HG03460 (cell line): Measurements from ENCODE around the gene IGSF6.

Experiments
- ATAC-seq: cut with Tn5 transposase; IDR thresholded peaks from one replicate; pipeline ENCODE4 v1.9.1; 2021; ENCODE audit not compliant: unreplicated experiment

Gene IGSF6

DNA sequence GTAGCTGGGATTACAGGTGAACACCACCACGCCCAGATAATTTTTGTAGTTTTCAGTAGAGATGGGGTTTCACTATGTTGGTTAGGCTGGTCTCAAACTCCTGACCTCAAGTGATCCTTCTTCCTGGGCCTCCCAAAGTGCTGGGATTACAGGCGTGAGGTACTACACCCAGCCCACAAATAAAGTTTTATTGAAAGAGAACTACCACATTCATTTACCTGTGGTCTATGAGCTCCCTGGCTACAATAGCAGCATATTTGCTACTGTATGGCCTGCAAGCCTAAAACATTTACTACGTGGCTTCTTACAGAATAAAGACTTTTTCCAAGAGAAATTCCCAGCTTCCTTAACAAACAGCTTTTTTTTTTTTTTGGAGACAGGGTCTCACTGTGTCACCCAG, 49.6 kb downstream of the IGSF6 start:
- ATAC-seq = no peak

DNA sequence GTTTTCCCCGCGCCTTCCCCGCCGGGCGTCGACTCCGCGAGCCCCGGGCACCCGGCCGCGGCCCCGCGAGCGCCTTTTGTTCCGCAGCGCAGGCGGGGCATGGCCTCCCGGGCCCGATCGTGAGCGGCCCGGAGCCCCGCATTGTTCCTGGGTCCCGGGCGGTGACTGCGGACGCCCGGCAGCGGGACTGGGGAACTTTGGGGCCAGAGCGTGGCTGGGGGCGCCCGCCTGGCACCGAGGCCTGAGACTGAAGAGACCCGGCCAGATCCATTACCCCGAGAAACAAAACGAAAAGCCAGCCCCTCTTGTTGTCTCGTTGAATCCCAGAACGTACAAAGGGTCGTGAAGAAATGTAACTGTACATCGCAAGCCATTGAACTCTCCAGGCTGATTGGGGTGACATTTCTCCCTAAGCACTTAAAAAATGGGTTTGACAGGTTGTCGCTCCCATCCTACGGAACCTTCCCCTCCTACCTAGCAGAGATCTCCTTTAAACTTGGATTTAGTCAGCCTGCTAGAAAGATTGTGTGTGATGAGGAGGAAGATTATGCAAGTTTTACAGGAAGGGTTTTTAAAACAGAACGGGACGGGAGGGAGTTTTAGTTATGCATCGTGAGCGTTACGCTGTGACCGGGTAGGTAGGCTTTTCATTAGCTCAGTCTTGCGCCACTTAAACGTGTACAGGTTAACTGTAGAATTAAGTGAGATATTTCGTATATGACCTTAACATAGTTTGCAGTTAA, 52.2 kb downstream of the IGSF6 start:
- ATAC-seq = peak; percentile 21

DNA sequence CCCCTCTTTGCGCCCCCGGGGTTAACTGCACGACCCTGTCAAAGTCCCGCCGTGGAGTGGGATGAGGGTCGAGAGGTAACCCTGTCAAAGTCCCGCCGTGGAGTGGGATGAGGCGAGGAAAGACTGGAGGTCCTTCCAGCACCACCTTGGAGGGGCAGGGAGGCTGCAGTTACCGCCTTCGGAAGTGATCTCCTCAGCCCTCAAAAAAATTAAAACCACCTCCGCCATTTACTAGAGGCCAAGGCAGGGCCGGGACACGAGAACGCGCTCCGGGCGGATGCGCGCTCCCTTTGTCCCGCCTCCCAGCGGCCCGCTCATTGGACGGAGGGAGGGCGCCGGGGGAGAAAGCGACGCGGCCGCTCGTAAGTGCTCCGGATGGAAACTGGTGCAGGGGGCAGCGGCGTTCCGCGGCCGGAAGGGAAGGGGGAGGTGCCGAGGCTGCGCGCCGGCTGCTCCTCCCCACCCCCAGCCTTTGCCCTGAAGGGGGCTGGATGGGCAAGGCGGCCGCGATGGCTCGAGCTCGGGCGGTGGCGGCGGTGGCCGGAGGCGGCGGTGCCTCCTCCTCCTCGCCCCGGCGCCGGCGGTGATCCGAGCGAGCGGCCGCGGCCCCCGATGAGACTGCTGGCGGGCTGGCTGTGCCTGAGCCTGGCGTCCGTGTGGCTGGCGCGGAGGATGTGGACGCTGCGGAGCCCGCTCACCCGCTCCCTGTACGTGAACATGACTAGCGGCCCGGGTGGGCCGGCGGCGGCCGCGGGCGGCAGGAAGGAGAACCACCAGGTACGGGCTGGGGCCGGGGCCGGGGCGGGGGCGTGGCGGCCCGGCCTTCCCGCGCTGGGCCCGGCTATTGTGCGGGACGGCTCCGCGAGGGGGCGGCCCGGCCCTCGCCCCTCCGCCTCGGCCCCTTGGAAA, 53.0 kb downstream of the IGSF6 start, which contains the start of gene METTL9:
Gene METTL9 (plus strand): TSS at position 456 of the 909 bp plus-strand sequence. CDS start 157 bp downstream, at position 613.
- peak; percentile 85 for ATAC-seq

DNA sequence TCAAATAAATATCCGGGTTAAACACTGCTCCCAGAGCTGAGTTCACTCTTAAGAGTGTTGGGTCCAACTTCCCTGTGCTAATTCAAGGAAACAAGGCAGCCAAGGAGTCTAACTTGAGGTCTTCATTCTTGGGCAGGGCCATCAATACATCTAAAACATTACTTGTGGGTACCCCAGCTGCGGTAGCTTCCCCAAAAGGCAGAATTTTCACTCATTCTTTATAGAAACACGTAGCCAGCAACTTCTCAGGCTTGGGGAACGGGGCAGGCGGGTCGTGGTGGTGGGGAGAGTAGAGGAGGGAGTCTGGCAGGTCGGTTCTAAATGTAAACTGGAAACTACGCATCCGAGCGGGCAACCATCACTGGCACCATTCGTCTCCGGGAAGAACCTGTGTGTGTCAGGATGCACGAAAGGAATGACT, 53.7 kb downstream of the IGSF6 start:
- no peak for ATAC-seq

DNA sequence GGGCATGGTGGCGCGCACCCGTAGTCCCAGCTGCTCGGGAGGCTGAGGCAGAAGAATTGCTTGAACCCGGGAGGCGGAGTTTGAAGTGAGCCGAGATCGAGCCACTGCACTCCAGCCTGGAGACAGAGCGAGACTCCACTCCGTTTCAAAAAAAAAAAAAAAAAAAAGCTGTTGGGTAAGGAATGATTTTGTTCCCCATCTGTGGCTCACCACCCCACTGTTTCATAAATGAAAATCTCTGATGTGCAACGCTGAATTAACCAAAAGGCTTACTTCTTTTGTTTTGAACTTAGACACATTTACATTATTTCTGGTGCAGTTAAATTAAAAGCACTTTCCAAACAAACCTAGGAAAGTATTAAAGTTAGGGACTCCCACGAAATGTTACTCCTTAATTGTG, 54.2 kb downstream of the IGSF6 start:
- ATAC-seq = no peak

DNA sequence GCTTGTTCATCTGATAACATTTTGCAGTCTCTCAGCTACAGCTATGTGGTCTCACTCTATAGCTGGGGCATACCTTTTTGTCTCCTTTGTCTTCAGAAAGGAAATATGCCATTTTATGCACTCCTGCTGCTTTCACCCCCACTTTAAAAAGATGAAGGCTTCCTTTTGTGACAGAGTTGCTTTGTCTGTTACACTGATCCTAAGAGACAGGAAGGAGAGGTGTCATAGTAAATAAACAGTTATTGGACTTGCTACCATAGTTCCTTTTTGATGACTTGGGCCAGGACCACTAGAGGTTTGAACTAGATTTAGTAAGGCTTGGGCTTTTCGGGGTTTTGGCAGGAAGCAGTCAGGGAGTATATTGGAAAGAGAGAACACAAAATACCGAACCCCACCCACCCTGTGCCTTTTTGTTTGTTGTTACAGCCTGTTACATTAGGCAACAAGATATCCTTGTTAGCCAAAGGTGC, 54.8 kb downstream of the IGSF6 start:
- ATAC-seq = no peak

DNA sequence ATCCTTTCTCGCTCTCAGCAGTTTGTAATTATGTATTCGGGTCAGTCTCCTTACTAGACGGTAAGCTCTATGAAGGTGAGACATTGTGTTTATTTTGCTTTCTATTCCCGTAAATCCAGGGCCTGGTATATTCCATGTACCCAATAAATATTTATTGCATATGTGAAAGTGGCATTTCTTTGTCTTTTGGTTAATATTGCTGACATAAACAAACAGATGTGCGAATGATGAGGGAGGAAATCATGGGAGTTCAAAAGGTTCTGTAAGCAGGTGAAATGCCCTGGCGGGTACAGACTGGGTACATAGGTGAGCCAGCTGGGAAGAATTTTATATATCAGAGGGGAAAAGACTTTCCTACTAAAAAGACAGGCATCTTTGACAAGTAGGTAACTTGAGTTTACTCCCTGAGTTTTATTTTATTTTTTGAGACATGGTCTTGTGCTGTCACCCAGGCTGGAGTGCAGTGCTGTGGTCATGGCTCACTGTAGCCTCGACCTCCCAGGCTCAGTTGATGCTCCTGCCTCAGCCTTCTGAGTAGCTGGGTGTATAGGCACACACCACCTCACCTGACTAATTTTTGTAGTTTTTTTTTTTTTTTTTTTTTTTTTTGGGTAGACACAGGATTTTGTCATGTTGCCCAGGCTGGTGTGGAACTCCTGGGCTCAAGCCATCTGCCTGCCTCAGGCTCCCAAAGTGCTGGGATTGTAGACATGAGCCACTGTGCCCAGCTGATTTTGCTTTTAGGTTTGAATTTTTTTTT, 58.7 kb downstream of the IGSF6 start:
- ATAC-seq = no peak

DNA sequence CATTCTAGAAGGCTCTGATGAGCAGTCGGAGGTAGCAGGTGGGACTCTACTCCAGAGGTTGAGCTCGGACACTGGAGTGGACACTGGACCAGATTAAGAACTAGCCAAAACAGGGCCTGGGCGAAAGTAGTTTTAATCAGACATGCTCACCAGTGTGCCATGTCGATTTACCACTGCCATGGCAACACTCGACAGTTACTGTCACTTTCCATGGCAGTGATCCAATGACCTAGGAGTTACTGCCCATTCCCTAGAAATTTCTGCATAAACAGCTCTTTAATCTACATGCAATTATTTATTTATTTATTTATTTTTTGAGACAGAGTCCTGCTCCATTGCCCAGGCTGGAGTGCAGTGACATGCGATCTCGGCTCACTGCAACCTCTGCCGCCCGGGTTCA, 60.2 kb downstream of the IGSF6 start:
- ATAC-seq = no peak

DNA sequence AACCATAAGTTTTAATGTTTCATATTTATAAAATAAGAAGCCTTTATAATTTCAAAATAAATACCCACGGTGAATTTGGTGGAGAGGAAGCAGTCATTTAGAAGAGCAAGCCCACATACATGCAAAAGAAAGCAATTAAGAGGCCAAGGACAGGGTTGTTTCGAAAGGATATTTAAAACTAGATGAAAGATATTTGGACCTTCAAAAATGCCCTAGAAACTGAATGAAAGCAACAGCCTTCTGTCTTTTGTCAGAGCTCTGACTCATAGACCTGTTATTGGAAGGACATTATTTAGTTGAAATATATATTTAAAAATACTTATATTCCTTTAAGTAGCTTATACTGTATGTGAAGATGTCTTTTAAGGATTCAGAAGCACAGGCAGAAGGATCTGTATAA, 61.6 kb downstream of the IGSF6 start:
- ATAC-seq = no peak

DNA sequence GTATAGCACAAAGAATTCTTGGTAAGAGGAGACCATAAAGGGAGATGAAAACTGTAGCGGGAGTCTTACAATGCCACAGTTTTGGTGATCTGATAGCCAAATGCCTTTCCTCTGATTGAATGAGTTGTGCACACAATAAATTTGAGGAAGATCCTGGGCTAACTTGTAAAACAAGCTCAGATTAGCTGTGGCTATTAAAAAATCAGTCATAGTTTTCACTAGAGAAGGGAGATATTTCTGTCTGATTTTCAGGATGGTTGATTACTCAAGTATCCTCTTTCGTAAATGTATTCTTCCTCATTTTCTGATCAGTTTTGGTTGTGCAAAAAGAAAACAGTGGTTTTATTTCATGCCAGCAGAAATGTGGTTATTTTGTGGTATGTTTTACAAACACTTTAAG, 62.1 kb downstream of the IGSF6 start:
- ATAC-seq = no peak

DNA sequence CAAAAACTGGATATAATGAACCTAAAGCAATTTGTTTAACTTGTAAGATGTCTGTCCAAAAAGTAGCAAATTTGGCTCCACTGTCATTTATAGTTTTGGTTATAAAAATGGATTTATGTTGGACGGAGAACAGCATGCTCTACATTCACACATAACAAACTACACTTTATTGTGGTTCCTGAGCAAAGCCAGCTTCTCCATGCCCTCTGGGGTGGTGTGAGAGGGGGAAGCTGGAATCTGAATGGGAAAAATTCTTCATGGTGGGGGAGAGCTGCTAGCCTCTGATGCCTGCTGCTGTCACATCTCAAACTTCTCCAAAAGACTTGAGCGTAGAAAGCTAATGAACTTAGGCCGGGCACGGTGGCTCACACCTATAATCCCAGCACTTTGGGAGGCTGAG, 62.9 kb downstream of the IGSF6 start:
- ATAC-seq = no peak
